Loucy (cell line): ENCODE data around the gene TRAPPC14.

ENCODE experiments used
- CTCF ChIP-seq: fragments of 200-600 bp; sonication (generic); conservative IDR thresholded peaks from 2 replicates; pipeline ENCODE4 v1.5.1; 2014; ENCODE audit warnings: mild to moderate bottlenecking, antibody characterized with exemption, low read length
- EZH2phosphoT487 ChIP-seq: fragments of 200-600 bp; IDR thresholded peaks from 2 replicates; pipeline ENCODE4 v1.6.1; 2018; ENCODE audit warnings: antibody characterized with exemption, mild to moderate bottlenecking, moderate library complexity, borderline replicate concordance

- TF ChIP-seq CTCF (no peak; the same call in 1 of the 2 replicates), EZH2phosphoT487 (no peak)
Observed at GRCh38 chr7:100169147-100169850, 10.8 kb upstream of the TRAPPC14 start.
